Measurements from ENCODE around the gene ISYNA1.
A peak's percentile ranks its signal among the peaks of the same experiment; 100 is the strongest.

Gene ISYNA1

GRCh38 chr19:18390065-18390907 lies 47.6 kb downstream of the ISYNA1 start:
- no peak for DNase-seq

- DNase-seq = no peak
Observed at GRCh38 chr19:18389726-18390064, 48.2 kb downstream of the ISYNA1 start.

- no peak for DNase-seq
Observed at GRCh38 chr19:18388960-18389725, 48.8 kb downstream of the ISYNA1 start.

- DNase-seq = peak; percentile 44 to 51
Observed at GRCh38 chr19:18388100-18388959, 49.6 kb downstream of the ISYNA1 start.

GRCh38 chr19:18386543-18387271 lies 51.2 kb downstream of the ISYNA1 start:
- no peak for DNase-seq

- DNase-seq = peak; percentile 21 to 54
Observed at GRCh38 chr19:18385675-18386542, 52.0 kb downstream of the ISYNA1 start, which contains the start of gene GDF15. TSS of gene GDF15 (plus strand) at chr19:18386158. CDS start at chr19:18386190, 32 bp downstream.

GRCh38 chr19:18385359-18385674 lies 52.6 kb downstream of the ISYNA1 start:
- no peak for DNase-seq

GRCh38 chr19:18384775-18385174 lies 53.2 kb downstream of the ISYNA1 start:
- DNase-seq = no peak
